GM12874 (cell line): ENCODE data around the gene UBAP1.
A peak's percentile ranks its signal among the peaks of the same experiment; 100 is the strongest.

Source experiments
- CTCF ChIP-seq: IDR thresholded peaks from 2 replicates; pipeline ENCODE4 v1.5.1; 2011; ENCODE audit warnings: low read depth, mild to moderate bottlenecking, control low read depth, low read length, moderate library complexity; ENCODE audit not compliant: insufficient read depth

UBAP1 gene

GRCh38 chr9:34246453-34246852 is 67.6 kb downstream of the UBAP1 start:
- no peak for TF ChIP-seq CTCF

GRCh38 chr9:34249274-34249673 is 70.4 kb downstream of the UBAP1 start:
- TF ChIP-seq CTCF = no peak

- TF ChIP-seq CTCF = no peak
Measured at GRCh38 chr9:34250721-34251120, 71.9 kb downstream of the UBAP1 start.

- no peak for TF ChIP-seq CTCF
Measured at GRCh38 chr9:34252016-34252415, 73.2 kb downstream of the UBAP1 start.

- TF ChIP-seq CTCF = peak; percentile 94
Measured at GRCh38 chr9:34252670-34253459, 74.0 kb downstream of the UBAP1 start.

GRCh38 chr9:34253460-34253837 is 74.6 kb downstream of the UBAP1 start:
- TF ChIP-seq CTCF = no peak

- no peak for TF ChIP-seq CTCF
Measured at GRCh38 chr9:34254141-34254913, 75.5 kb downstream of the UBAP1 start.
